K562 (cell line): ENCODE data around the gene UBE2A. TPM values are rescaled to one million over a fixed set of nuclear protein-coding genes. Genes with fewer than 3 reads are reported as not detected.
A peak's percentile ranks its signal among the peaks of the same experiment; 100 is the strongest.

Source experiments
- DPF2 ChIP-seq: fragments of 450-650 bp; IDR thresholded peaks from 2 replicates; pipeline ENCODE4 v1.6.1; 2016
- IRF2 ChIP-seq: sonication (generic); formaldehyde crosslinking; IDR thresholded peaks from 2 replicates; pipeline ENCODE4 v1.8.1; 2022; ENCODE audit warnings: mild to moderate bottlenecking, missing genetic modification reagents
- KDM1A ChIP-seq, 2 experiments: fragments of 450-650 bp; IDR thresholded peaks; 2 replicates each; pipeline ENCODE4 v1.6.1; 2016; ENCODE audit warnings: mild to moderate bottlenecking in 2 of 2
- MECOM ChIP-seq: fragments of 250-450 bp; sonication (Bioruptor Pico); IDR thresholded peaks from 2 replicates; pipeline ENCODE4 v1.8.0; 2022; ENCODE audit warnings: inconsistent platforms
- MTA2 ChIP-seq: fragments of 450-650 bp; IDR thresholded peaks from 2 replicates; pipeline ENCODE4 v1.6.1; 2016; ENCODE audit warnings: low read depth
- RBM17 ChIP-seq: fragments of 200-400 bp; formaldehyde crosslinking; IDR thresholded peaks from 2 replicates; pipeline ENCODE4 v1.6.1; 2017; ENCODE audit warnings: low read depth, mild to moderate bottlenecking, low read length, borderline replicate concordance
- RBM39 ChIP-seq: fragments of 200-400 bp; formaldehyde crosslinking; optimal IDR thresholded peaks from 2 replicates; pipeline ENCODE3; 2018; ENCODE audit warnings: low read depth, low read length
- SAFB ChIP-seq: fragments of 200-400 bp; formaldehyde crosslinking; IDR thresholded peaks from 2 replicates; pipeline ENCODE4 v1.6.1; 2017; ENCODE audit warnings: low read depth, low read length, borderline replicate concordance
- SIN3A ChIP-seq, 2 experiments: fragments of 150-350 bp in 1 of 2; IDR thresholded peaks; 2 replicates each; pipeline ENCODE4 v1.6.1; 2011 to 2016; ENCODE audit warnings: borderline replicate concordance in 2 of 2, low read depth in 2 of 2, low read length in 2 of 2, mild to moderate bottlenecking in 2 of 2, moderate library complexity in 2 of 2; ENCODE audit not compliant: control insufficient read depth in 1 of 2
- TSC22D4 ChIP-seq: fragments of 450-650 bp; IDR thresholded peaks from 2 replicates; pipeline ENCODE4 v1.6.1; 2016; ENCODE audit warnings: missing genetic modification characterization, missing biosample characterization, control low read depth
- ZNF551 ChIP-seq: fragments of 250-450 bp; sonication (Bioruptor Pico); IDR thresholded peaks from 2 replicates; pipeline ENCODE4 v1.5.0; 2021; ENCODE audit warnings: mild to moderate bottlenecking, moderate library complexity
- polyA plus RNA-seq, 8 experiments: library from polyadenylated mRNA; depleted of rRNA in 4 of 8; stranded (reverse) in 5 of 8; unstranded in 3 of 8; fragments of >200 nt; fragmentation: Nextera tagmentation in 2 of 8; fragmentation: Illumina TruSeq in 1 of 8; extraction: Ambion mirVana in 2 of 8; extraction: Trizol in 1 of 8; gene quantifications; 2 replicates each; pipeline versions ENCODE4 v1.2.1 to v1.2.3, GENCODE V29; 2011 to 2014; ENCODE audit warnings: inconsistent platforms in 1 of 8, missing spikeins in 1 of 8
- total RNA-seq, 7 experiments: library from RNA; depleted of rRNA in 6 of 7; stranded (reverse); fragments of >200 nt in 6 of 7; fragmentation: Illumina TruSeq in 2 of 7; extraction: Trizol in 2 of 7; gene quantifications; 2 replicates each; pipeline versions ENCODE4 v1.2.1 to v1.2.3, GENCODE V29; 2011 to 2021; ENCODE audit warnings: low replicate concordance in 1 of 7
- TF ChIP-seq, protein P1 (sequence below): fragments of 450-650 bp; conservative IDR thresholded peaks from 2 replicates; pipeline ENCODE4 v1.6.1; 2016; ENCODE audit warnings: missing genetic modification characterization, low read depth, mild to moderate bottlenecking, control low read depth, missing compliant biosample characterization
- TF ChIP-seq, protein P2 (sequence below): fragments of 450-650 bp; IDR thresholded peaks from 2 replicates; pipeline ENCODE4 v1.6.1; 2017; ENCODE audit warnings: mild to moderate bottlenecking, moderate library complexity
- TF ChIP-seq, protein P3 (sequence below): fragments of 450-650 bp; IDR thresholded peaks from 2 replicates; pipeline ENCODE4 v1.6.1; 2016; ENCODE audit warnings: low read depth

The UBE2A gene
- total and polyA plus RNA-seq, 9 of the 15 experiments (the other 6 are each of a cell fraction or from before 2014, with no cell fraction given), result 21.6 to 87.6 (median 47.8) TPM

GRCh38 chrX:119565107-119565663, 9.2 kb upstream of the UBE2A start, which contains the start of gene STEEP1 (continued):
- TF ChIP-seq MTA2 (no peak), KDM1A (IDR thresholded peaks at IDR 0.05) (no peak), RBM17 (no peak), ZNF551 (CRISPR knock-in tag) (no peak), DPF2 (no peak), TSC22D4 (tag) (no peak), IRF2 (CRISPR knock-in tag) (no peak), SIN3A (IDR thresholded peaks at IDR 0.05; ENCODE audit: borderline replicate concordance in 2 of 2, control insufficient read depth in 1 of 2, low read depth in 2 of 2, low read length in 2 of 2) (peak; percentile 75 to 78; a peak in 3 of 4 replicates), SAFB (no peak), MECOM (CRISPR knock-in tag) (no peak), RBM39 (no peak)
- TF ChIP-seq, protein P1, sequence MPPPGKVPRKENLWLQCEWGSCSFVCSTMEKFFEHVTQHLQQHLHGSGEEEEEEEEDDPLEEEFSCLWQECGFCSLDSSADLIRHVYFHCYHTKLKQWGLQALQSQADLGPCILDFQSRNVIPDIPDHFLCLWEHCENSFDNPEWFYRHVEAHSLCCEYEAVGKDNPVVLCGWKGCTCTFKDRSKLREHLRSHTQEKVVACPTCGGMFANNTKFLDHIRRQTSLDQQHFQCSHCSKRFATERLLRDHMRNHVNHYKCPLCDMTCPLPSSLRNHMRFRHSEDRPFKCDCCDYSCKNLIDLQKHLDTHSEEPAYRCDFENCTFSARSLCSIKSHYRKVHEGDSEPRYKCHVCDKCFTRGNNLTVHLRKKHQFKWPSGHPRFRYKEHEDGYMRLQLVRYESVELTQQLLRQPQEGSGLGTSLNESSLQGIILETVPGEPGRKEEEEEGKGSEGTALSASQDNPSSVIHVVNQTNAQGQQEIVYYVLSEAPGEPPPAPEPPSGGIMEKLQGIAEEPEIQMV (tag), result no peak
- TF ChIP-seq, protein P2, sequence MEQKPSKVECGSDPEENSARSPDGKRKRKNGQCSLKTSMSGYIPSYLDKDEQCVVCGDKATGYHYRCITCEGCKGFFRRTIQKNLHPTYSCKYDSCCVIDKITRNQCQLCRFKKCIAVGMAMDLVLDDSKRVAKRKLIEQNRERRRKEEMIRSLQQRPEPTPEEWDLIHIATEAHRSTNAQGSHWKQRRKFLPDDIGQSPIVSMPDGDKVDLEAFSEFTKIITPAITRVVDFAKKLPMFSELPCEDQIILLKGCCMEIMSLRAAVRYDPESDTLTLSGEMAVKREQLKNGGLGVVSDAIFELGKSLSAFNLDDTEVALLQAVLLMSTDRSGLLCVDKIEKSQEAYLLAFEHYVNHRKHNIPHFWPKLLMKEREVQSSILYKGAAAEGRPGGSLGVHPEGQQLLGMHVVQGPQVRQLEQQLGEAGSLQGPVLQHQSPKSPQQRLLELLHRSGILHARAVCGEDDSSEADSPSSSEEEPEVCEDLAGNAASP, result no peak
- TF ChIP-seq, protein P3, sequence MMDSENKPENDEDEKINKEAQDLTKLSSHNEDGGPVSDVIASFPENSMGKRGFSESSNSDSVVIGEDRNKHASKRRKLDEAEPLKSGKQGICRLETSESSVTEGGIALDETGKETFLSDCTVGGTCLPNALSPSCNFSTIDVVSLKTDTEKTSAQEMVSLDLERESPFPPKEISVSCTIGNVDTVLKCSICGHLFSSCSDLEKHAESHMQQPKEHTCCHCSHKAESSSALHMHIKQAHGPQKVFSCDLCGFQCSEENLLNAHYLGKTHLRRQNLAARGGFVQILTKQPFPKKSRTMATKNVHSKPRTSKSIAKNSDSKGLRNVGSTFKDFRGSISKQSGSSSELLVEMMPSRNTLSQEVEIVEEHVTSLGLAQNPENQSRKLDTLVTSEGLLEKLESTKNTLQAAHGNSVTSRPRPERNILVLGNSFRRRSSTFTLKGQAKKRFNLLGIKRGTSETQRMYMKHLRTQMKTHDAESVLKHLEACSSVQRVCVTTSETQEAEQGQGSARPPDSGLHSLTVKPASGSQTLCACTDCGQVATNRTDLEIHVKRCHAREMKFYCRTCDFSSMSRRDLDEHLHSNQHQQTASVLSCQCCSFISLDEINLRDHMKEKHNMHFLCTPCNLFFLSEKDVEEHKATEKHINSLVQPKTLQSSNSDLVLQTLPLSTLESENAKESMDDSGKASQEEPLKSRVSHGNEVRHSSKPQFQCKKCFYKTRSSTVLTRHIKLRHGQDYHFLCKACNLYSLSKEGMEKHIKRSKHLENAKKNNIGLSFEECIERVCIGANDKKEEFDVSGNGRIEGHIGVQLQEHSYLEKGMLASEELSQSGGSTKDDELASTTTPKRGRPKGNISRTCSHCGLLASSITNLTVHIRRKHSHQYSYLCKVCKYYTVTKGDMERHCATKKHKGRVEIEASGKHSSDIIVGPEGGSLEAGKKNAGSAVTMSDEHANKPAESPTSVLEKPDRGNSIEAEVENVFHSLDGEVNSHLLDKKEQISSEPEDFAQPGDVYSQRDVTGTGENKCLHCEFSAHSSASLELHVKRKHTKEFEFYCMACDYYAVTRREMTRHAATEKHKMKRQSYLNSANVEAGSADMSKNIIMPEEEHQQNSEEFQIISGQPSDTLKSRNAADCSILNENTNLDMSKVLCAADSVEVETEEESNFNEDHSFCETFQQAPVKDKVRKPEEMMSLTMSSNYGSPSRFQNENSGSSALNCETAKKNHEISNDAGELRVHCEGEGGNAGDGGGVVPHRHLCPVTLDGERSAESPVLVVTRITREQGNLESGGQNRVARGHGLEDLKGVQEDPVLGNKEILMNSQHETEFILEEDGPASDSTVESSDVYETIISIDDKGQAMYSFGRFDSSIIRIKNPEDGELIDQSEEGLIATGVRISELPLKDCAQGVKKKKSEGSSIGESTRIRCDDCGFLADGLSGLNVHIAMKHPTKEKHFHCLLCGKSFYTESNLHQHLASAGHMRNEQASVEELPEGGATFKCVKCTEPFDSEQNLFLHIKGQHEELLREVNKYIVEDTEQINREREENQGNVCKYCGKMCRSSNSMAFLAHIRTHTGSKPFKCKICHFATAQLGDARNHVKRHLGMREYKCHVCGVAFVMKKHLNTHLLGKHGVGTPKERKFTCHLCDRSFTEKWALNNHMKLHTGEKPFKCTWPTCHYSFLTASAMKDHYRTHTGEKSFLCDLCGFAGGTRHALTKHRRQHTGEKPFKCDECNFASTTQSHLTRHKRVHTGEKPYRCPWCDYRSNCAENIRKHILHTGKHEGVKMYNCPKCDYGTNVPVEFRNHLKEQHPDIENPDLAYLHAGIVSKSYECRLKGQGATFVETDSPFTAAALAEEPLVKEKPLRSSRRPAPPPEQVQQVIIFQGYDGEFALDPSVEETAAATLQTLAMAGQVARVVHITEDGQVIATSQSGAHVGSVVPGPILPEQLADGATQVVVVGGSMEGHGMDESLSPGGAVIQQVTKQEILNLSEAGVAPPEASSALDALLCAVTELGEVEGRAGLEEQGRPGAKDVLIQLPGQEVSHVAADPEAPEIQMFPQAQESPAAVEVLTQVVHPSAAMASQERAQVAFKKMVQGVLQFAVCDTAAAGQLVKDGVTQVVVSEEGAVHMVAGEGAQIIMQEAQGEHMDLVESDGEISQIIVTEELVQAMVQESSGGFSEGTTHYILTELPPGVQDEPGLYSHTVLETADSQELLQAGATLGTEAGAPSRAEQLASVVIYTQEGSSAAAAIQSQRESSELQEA, result no peak
